PFSK-1 (cell line): ENCODE data around the gene PRR15L.

Experiments used
- FOXP2 ChIP-seq: optimal IDR thresholded peaks from 2 replicates; pipeline ENCODE3; 2011; ENCODE audit warnings: borderline replicate concordance, control low read depth, inconsistent platforms; ENCODE audit not compliant: insufficient read depth; ENCODE audit errors: extremely low read length, extremely low read depth
- POLR2AphosphoS5 ChIP-seq: IDR thresholded peaks from 2 replicates; pipeline ENCODE4 v1.6.1; 2012; ENCODE audit warnings: low read depth, mild to moderate bottlenecking, control low read depth, low read length, moderate library complexity
- SIN3A ChIP-seq: IDR thresholded peaks from 2 replicates; pipeline ENCODE4 v1.6.1; 2012; ENCODE audit warnings: mild to moderate bottlenecking, low read length, moderate library complexity, borderline replicate concordance; ENCODE audit not compliant: insufficient read depth
- TAF1 ChIP-seq: IDR thresholded peaks from 2 replicates; pipeline ENCODE4 v1.6.1; 2012; ENCODE audit warnings: low read length, control low read depth, borderline replicate concordance; ENCODE audit not compliant: insufficient read depth
- TF ChIP-seq, protein P1 (sequence below), 2 experiments: IDR thresholded peaks; 2 replicates each; pipeline versions ENCODE4 v1.6.1 to v1.8.0; 2011 to 2012; ENCODE audit warnings: low read depth in 2 of 2, low read length in 2 of 2, control low read depth in 1 of 2, inconsistent platforms in 1 of 2, mild to moderate bottlenecking in 1 of 2, moderate library complexity in 1 of 2; ENCODE audit not compliant: insufficient read depth in 1 of 2

PRR15L gene

DNA sequence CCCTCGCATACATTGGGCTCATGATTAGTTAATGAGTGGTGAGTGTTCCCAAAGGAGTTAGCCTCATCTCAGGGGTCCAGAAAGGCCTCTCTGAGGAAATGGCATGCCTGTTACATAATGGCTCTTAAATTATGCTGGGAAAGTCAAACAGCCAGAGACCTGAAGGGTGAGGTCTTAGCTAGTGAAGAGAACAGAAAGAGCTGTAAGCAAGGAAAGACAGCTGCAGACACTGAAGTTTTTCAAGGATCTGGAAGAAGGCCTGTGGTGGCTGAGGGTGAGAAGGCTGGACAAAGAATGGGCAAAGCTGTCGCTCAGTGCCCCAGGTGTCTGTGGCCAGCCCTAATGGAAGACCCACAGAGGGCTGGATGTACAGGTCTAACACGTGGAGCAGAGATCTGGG is 51.2 kb downstream of the PRR15L start:
- no peak for TF ChIP-seq SIN3A
- TF ChIP-seq POLR2AphosphoS5: no peak
- TF ChIP-seq, protein P1, sequence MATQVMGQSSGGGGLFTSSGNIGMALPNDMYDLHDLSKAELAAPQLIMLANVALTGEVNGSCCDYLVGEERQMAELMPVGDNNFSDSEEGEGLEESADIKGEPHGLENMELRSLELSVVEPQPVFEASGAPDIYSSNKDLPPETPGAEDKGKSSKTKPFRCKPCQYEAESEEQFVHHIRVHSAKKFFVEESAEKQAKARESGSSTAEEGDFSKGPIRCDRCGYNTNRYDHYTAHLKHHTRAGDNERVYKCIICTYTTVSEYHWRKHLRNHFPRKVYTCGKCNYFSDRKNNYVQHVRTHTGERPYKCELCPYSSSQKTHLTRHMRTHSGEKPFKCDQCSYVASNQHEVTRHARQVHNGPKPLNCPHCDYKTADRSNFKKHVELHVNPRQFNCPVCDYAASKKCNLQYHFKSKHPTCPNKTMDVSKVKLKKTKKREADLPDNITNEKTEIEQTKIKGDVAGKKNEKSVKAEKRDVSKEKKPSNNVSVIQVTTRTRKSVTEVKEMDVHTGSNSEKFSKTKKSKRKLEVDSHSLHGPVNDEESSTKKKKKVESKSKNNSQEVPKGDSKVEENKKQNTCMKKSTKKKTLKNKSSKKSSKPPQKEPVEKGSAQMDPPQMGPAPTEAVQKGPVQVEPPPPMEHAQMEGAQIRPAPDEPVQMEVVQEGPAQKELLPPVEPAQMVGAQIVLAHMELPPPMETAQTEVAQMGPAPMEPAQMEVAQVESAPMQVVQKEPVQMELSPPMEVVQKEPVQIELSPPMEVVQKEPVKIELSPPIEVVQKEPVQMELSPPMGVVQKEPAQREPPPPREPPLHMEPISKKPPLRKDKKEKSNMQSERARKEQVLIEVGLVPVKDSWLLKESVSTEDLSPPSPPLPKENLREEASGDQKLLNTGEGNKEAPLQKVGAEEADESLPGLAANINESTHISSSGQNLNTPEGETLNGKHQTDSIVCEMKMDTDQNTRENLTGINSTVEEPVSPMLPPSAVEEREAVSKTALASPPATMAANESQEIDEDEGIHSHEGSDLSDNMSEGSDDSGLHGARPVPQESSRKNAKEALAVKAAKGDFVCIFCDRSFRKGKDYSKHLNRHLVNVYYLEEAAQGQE (IDR thresholded peaks at IDR 0.05; ENCODE audit: insufficient read depth in 1 of 2, low read depth in 2 of 2, low read length in 2 of 2): no peak
- no peak for TF ChIP-seq FOXP2
- TF ChIP-seq TAF1: no peak

- TF ChIP-seq, protein P1 (IDR thresholded peaks at IDR 0.05; ENCODE audit: insufficient read depth in 1 of 2, low read depth in 2 of 2, low read length in 2 of 2): no peak
- TF ChIP-seq POLR2AphosphoS5 (no peak), TAF1 (no peak), SIN3A (no peak), FOXP2 (no peak)
Observed at GRCh38 chr17:47905221-47905733, 52.4 kb downstream of the PRR15L start.

GRCh38 chr17:47902039-47902744 is 55.5 kb downstream of the PRR15L start:
- TF ChIP-seq FOXP2: no peak
- no peak for TF ChIP-seq TAF1
- no peak for TF ChIP-seq SIN3A
- TF ChIP-seq, protein P1 (IDR thresholded peaks at IDR 0.05; ENCODE audit: insufficient read depth in 1 of 2, low read depth in 2 of 2, low read length in 2 of 2): no peak
- TF ChIP-seq POLR2AphosphoS5: no peak
